SU-DHL-6 (cell line): ENCODE results near the gene MARK3.

Experiments
- H2AFZ ChIP-seq: fragments of 200-600 bp; sonication (generic); 2 replicates; pipeline ENCODE4 v1.6.1; 2014; ENCODE audit warnings: low read depth, mild to moderate bottlenecking, moderate library complexity, mixed read lengths, antibody characterized with exemption, low read length; ENCODE audit not compliant: severe bottlenecking
- H3F3A ChIP-seq: fragments of 200-600 bp; shearing (Covaris generic); 2 replicates; pipeline ENCODE4 v1.6.0; 2016; ENCODE audit warnings: antibody characterized with exemption, mild to moderate bottlenecking; ENCODE audit not compliant: insufficient read depth
- H3K27ac ChIP-seq: fragments of 200-600 bp; sonication (generic); 2 replicates; pipeline ENCODE4 v1.5.1; 2016; ENCODE audit warnings: low read depth, mild to moderate bottlenecking, low read length, moderate library complexity, mixed read lengths
- H3K27me3 ChIP-seq: fragments of 200-600 bp; sonication (generic), shearing (Covaris generic); 2 replicates; pipeline ENCODE4 v1.6.0; 2014; ENCODE audit warnings: mild to moderate bottlenecking, low read length
- H3K36me3 ChIP-seq: fragments of 200-600 bp; sonication (generic); 2 replicates; pipeline ENCODE4 v1.6.1; 2014; ENCODE audit warnings: mild to moderate bottlenecking, low read length, mixed read lengths
- H3K4me2 ChIP-seq: fragments of 300-600, 200-600 bp; shearing (Covaris generic), sonication (generic); 2 replicates; pipeline ENCODE4 v1.6.0; 2014; ENCODE audit warnings: low read length, low read depth, mild to moderate bottlenecking; ENCODE audit not compliant: poor library complexity, severe bottlenecking
- H3K4me3 ChIP-seq: fragments of 200-600 bp; sonication (generic); 2 replicates; pipeline ENCODE4 v1.5.1; 2014; ENCODE audit warnings: antibody characterized with exemption, low read length, mild to moderate bottlenecking, mixed read lengths; ENCODE audit not compliant: insufficient read depth, poor library complexity, severe bottlenecking
- H3K79me2 ChIP-seq: fragments of 200-600 bp; sonication (generic); 2 replicates; pipeline ENCODE4 v1.6.1; 2014; ENCODE audit warnings: mild to moderate bottlenecking, low read length, moderate library complexity; ENCODE audit not compliant: insufficient read depth
- H3K9ac ChIP-seq: fragments of 200-600 bp; sonication (generic); 2 replicates; pipeline ENCODE4 v1.7.0; 2014; ENCODE audit warnings: mild to moderate bottlenecking, low read length
- H3K9me2 ChIP-seq: fragments of 200-600 bp; sonication (generic); replicated peaks from 2 replicates; pipeline ENCODE4 v1.6.1; 2014; ENCODE audit warnings: low read length; ENCODE audit not compliant: insufficient read depth
- H3K9me3 ChIP-seq: fragments of 200-600 bp; sonication (generic); 2 replicates; pipeline ENCODE4 v1.6.1; 2014; ENCODE audit warnings: low read length, mixed read lengths; ENCODE audit not compliant: insufficient read depth
- H4K20me1 ChIP-seq: fragments of 200-600 bp; sonication (generic); 2 replicates; pipeline ENCODE4 v1.6.1; 2014; ENCODE audit warnings: low read depth, mild to moderate bottlenecking, antibody characterized with exemption, low read length, moderate library complexity, mixed read lengths
- CTCF ChIP-seq: fragments of 200-600 bp; sonication (generic); IDR thresholded peaks from one replicate; pipeline ENCODE4 v1.5.1; 2017; ENCODE audit warnings: antibody characterized with exemption, mild to moderate bottlenecking, low read length, moderate library complexity; ENCODE audit not compliant: insufficient read depth, poor library complexity, severe bottlenecking
- EZH2phosphoT487 ChIP-seq: fragments of 200-600 bp; sonication (generic), shearing (Covaris generic); conservative IDR thresholded peaks from 2 replicates; pipeline ENCODE4 v1.6.1; 2018; ENCODE audit warnings: mild to moderate bottlenecking, antibody characterized with exemption, low read length, moderate library complexity, mixed read lengths

Gene MARK3

DNA sequence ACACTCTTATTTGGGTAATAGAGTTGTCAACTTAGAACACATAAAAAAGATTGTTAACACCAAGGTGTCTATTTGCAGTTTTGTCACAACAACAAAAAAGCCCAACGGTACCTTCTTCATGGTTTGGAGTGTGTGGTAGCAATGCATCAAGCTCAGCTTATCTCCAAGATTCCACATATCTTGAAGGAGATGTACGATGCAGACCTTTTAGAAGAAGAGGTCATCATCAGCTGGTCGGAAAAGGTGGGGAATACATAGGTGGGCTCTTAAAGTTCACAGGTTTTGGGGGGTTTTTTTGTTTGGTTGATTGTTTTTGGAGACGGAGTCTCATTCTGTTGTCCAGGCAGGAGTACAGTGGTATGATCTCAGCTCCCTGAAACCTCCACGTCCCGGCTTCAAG is 45.7 kb upstream of the MARK3 start:
- no peaks in the 10 kb centered on the region for H3K27me3 ChIP-seq
- no peak overlapping the region for H3K27ac ChIP-seq
- no peak overlapping the region for H3K4me2 ChIP-seq
- no peak for TF ChIP-seq CTCF
- no peak for TF ChIP-seq EZH2phosphoT487
- H3K36me3 ChIP-seq, result peaks cover 89% of the 10 kb centered on the region
- H3K9me3 ChIP-seq, result no peaks in the 10 kb centered on the region
- peaks cover 38% of the 10 kb centered on the region for H4K20me1 ChIP-seq
- H3K9me2 ChIP-seq, result no peaks in the 10 kb centered on the region
- peaks cover 24% of the 10 kb centered on the region for H3K79me2 ChIP-seq
- peaks cover 76% of the 10 kb centered on the region for H3F3A ChIP-seq
- H3K9ac ChIP-seq, result no peak overlapping the region
- H3K4me3 ChIP-seq, result no peak overlapping the region
- H2AFZ ChIP-seq, result no peak overlapping the region

GRCh38 chr14:103340480-103341212 is 44.6 kb upstream of the MARK3 start:
- no peak overlapping the region for H3K4me2 ChIP-seq
- H3K27ac ChIP-seq, result no peak overlapping the region
- H3K27me3 ChIP-seq, result no peaks in the 10 kb centered on the region
- H2AFZ ChIP-seq, result no peak overlapping the region
- H3K4me3 ChIP-seq, result no peak overlapping the region
- H3K9ac ChIP-seq, result no peak overlapping the region
- H3K9me2 ChIP-seq, result no peaks in the 10 kb centered on the region
- TF ChIP-seq CTCF, result no peak
- no peak for TF ChIP-seq EZH2phosphoT487
- peaks cover 87% of the 10 kb centered on the region for H3F3A ChIP-seq
- peaks cover 35% of the 10 kb centered on the region for H4K20me1 ChIP-seq
- peaks cover 89% of the 10 kb centered on the region for H3K36me3 ChIP-seq
- no peaks in the 10 kb centered on the region for H3K9me3 ChIP-seq
- H3K79me2 ChIP-seq, result peaks cover 14% of the 10 kb centered on the region

- Histone ChIP-seq H3K9ac (no peak overlapping the region), H3K4me3 (no peak overlapping the region), H3K9me3 (no peaks in the 10 kb centered on the region), H3F3A (peaks cover 89% of the 10 kb centered on the region), H3K27me3 (no peaks in the 10 kb centered on the region), H3K27ac (no peak overlapping the region), H3K9me2 (no peaks in the 10 kb centered on the region), H3K4me2 (no peak overlapping the region), H3K36me3 (peaks cover 80% of the 10 kb centered on the region), H2AFZ (no peak overlapping the region), H4K20me1 (peaks cover 26% of the 10 kb centered on the region), H3K79me2 (peaks cover 6% of the 10 kb centered on the region)
- TF ChIP-seq CTCF (no peak), EZH2phosphoT487 (no peak)
These were observed 43.7 kb upstream of the MARK3 start for GRCh38 chr14:103341250-103342129.
